HG03175 (cell line): ENCODE data around the gene YEATS4.

Experiments
- ATAC-seq: cut with Tn5 transposase; IDR thresholded peaks from one replicate; pipeline ENCODE4 v1.9.1; 2021; ENCODE audit warnings: mild to moderate bottlenecking, moderate library complexity; ENCODE audit not compliant: unreplicated experiment

The YEATS4 gene

GRCh38 chr12:69430942-69431590 is 71.5 kb downstream of the YEATS4 start:
- no peak for ATAC-seq

- no peak for ATAC-seq
Observed at GRCh38 chr12:69431591-69432222, 72.2 kb downstream of the YEATS4 start.

- ATAC-seq: no peak
Observed at GRCh38 chr12:69433653-69434052, 74.1 kb downstream of the YEATS4 start.

- ATAC-seq: no peak
Observed at GRCh38 chr12:69435644-69436043, 76.1 kb downstream of the YEATS4 start.

- no peak for ATAC-seq
Observed at GRCh38 chr12:69437073-69437472, 77.5 kb downstream of the YEATS4 start.

GRCh38 chr12:69438539-69438938 is 79.0 kb downstream of the YEATS4 start:
- ATAC-seq: no peak

GRCh38 chr12:69440016-69440415 is 80.5 kb downstream of the YEATS4 start:
- no peak for ATAC-seq
